HEK293 (cell line): ENCODE results near the gene CCDC190.
"Not testable (repeated sequence)": the region's sequence is repeated elsewhere in the genome, so short reads cannot be mapped to it uniquely, and the experiment has no call there.

Experiments used
- CTCF ChIA-PET: fragments of 350-600 bp; formaldehyde crosslinking; extraction: SDS; loops from one replicate; lab custom pipeline; 2021; ENCODE audit warnings: antibody characterized with exemption; lab: Yijun Ruan, JAX
- POLR2A ChIA-PET: fragments of 300-600 bp; formaldehyde crosslinking; extraction: SDS; loops from one replicate; lab custom pipeline; 2020; ENCODE audit warnings: antibody characterized with exemption, inconsistent platforms; lab: Yijun Ruan, JAX
- H3K27ac ChIP-seq: fragments of 200-500 bp; sonication (Bioruptor generic); 2 replicates; pipeline ENCODE4 v1.5.1; 2014; ENCODE audit warnings: low read depth, low read length, control low read depth, inconsistent platforms; ENCODE audit errors: extremely low read depth
- H3K36me3 ChIP-seq, 2 experiments: fragments of 200-500 bp in 1 of 2; sonication (Bioruptor generic) in 1 of 2; 1 replicate in 1 of 2; 2 replicates in 1 of 2; pipeline ENCODE4 v1.5.1; 2014 to 2017; ENCODE audit warnings: inconsistent platforms in 2 of 2, low read length in 2 of 2; ENCODE audit not compliant: control insufficient read depth in 2 of 2, insufficient read depth in 1 of 2
- H3K4me1 ChIP-seq: fragments of 200-500 bp; sonication (Bioruptor generic); 2 replicates; pipeline ENCODE4 v1.5.1; 2014; ENCODE audit warnings: mild to moderate bottlenecking, low read length, inconsistent platforms; ENCODE audit not compliant: control insufficient read depth, insufficient read depth
- H3K4me3 ChIP-seq: 2 replicates; pipeline ENCODE4 v1.5.1; 2011; ENCODE audit warnings: low read depth, mild to moderate bottlenecking, control low read depth, low read length, moderate library complexity
- H3K9me3 ChIP-seq: fragments of 200-500 bp; sonication (Bioruptor generic); 2 replicates; pipeline ENCODE4 v1.5.1; 2014; ENCODE audit warnings: low read depth, low read length, inconsistent platforms; ENCODE audit not compliant: control insufficient read depth, insufficient read depth
- SCRT1 ChIP-seq: fragments of 450-650 bp; formaldehyde crosslinking; IDR thresholded peaks from 2 replicates; pipeline ENCODE4 v1.5.1; 2016; ENCODE audit warnings: missing biosample characterization, missing genetic modification characterization, borderline replicate concordance
- SCRT2 ChIP-seq: fragments of 450-650 bp; formaldehyde crosslinking; IDR thresholded peaks from 2 replicates; pipeline ENCODE4 v1.5.1; 2016; ENCODE audit warnings: missing biosample characterization, missing genetic modification characterization

Gene CCDC190

GRCh38 chr1:162807503-162807902, 53.5 kb downstream of the CCDC190 start:
- 0 out of 2 replicates have a peak, but pooled peaks have one; percentile 55 for TF ChIP-seq SCRT1 (tag by site-specific recombination)
- TF ChIP-seq SCRT2 (tag by site-specific recombination): peak; percentile 81
- CTCF ChIA-PET, H3K4me1 ChIP-seq, H3K4me3 ChIP-seq, H3K27ac ChIP-seq, POLR2A ChIA-PET, H3K9me3 ChIP-seq: not testable (repeated sequence)
- peaks cover 0 to 26% of the 10 kb centered on the region in 2 experiments; a peak in 1 of 3 replicates for H3K36me3 ChIP-seq
